Measurements from ENCODE around the gene STMP1.

The STMP1 gene

GRCh38 chr7:135715673-135716072 is 53.4 kb downstream of the STMP1 start:
- Mint-ChIP-seq H3K27me3 (peaks cover 16% of the 10 kb centered on the region), H3K4me3 (no peak overlapping the region), H3K9me3 (no peaks in the 10 kb centered on the region), H3K4me1 (ENCODE audit: low read depth) (peaks cover 3% of the 10 kb centered on the region), H3K27ac (no peak overlapping the region), H3K36me3 (ENCODE audit: low read depth) (no peaks in the 10 kb centered on the region)
- DNase-seq, result no peak

GRCh38 chr7:135716677-135717238 is 54.4 kb downstream of the STMP1 start:
- Mint-ChIP-seq H3K9me3 (no peaks in the 10 kb centered on the region), H3K36me3 (ENCODE audit: low read depth) (no peaks in the 10 kb centered on the region), H3K27ac (no peak overlapping the region), H3K27me3 (peaks cover 27% of the 10 kb centered on the region), H3K4me3 (no peak overlapping the region), H3K4me1 (ENCODE audit: low read depth) (no peaks in the 10 kb centered on the region)
- no peak for DNase-seq

GRCh38 chr7:135717693-135718092 is 55.4 kb downstream of the STMP1 start:
- Mint-ChIP-seq H3K27me3 (peaks cover 27% of the 10 kb centered on the region), H3K36me3 (ENCODE audit: low read depth) (no peaks in the 10 kb centered on the region), H3K4me1 (ENCODE audit: low read depth) (no peaks in the 10 kb centered on the region), H3K9me3 (no peaks in the 10 kb centered on the region), H3K27ac (no peak overlapping the region), H3K4me3 (no peak overlapping the region)
- DNase-seq, result no peak

DNA sequence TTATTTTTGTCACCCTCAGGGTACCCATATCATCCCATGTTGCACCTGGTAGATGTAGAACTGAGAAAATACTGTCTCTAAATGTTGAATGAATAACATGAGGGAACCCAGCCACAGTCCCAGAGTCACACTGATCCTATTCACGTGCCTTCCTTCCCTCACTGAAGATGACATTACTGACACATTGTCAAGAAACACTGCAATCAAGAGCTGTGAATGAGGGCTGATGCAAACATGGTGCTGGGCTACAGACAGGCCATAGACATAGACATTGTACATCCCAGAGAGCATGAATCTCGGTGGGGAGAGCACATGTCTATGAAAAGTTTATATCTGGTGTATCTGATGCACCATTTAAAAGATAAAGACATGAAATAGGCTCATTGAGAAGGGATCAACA is 55.9 kb downstream of the STMP1 start:
- no peak for DNase-seq
- no peaks in the 10 kb centered on the region for H3K9me3 Mint-ChIP-seq
- no peak overlapping the region for H3K27ac Mint-ChIP-seq
- H3K36me3 Mint-ChIP-seq (ENCODE audit: low read depth), result no peaks in the 10 kb centered on the region
- H3K27me3 Mint-ChIP-seq, result peaks cover 27% of the 10 kb centered on the region
- H3K4me3 Mint-ChIP-seq, result no peak overlapping the region
- no peaks in the 10 kb centered on the region for H3K4me1 Mint-ChIP-seq (ENCODE audit: low read depth)

GRCh38 chr7:135718794-135719437 is 56.6 kb downstream of the STMP1 start:
- DNase-seq, result no peak
- H3K27me3 Mint-ChIP-seq, result peaks cover 28% of the 10 kb centered on the region
- no peaks in the 10 kb centered on the region for H3K36me3 Mint-ChIP-seq (ENCODE audit: low read depth)
- no peaks in the 10 kb centered on the region for H3K4me1 Mint-ChIP-seq (ENCODE audit: low read depth)
- no peak overlapping the region for H3K4me3 Mint-ChIP-seq
- H3K9me3 Mint-ChIP-seq, result no peaks in the 10 kb centered on the region
- no peak overlapping the region for H3K27ac Mint-ChIP-seq

- H3K27me3 Mint-ChIP-seq, result peaks cover 30% of the 10 kb centered on the region
Observed at GRCh38 chr7:135719688-135720087, 57.4 kb downstream of the STMP1 start.

DNA sequence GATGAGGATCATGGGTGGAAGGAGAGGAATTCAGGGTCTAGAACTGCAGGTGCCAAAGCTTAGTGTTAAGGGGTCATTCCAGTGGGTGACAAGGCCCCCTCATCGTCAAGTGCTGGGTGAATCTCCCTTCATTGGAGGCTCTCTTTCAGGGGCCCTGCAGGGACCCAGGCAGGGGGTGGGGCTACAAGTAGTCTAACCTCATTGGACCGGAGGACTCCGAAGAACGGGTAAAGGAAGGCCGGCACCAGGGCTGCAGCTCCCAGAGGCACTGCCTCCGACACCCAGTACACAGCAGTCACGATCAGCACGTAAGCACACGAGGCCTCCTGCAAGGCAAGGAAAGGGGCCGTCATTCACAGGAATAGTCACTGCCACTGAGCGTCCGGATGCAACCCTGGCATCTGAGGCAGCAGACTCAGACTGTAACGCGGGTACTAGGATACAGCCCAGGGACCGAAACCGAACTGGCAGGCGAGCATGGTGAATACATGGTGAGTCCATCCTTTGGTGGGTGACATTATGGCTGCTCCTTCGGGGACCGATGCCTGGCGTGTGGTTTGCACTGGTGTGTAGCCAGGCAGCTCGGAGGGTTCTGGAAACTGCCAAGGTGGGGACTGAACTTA is 59.0 kb downstream of the STMP1 start:
- H3K27ac Mint-ChIP-seq, result no peak overlapping the region
- peaks cover 34% of the 10 kb centered on the region for H3K27me3 Mint-ChIP-seq
- no peaks in the 10 kb centered on the region for H3K4me1 Mint-ChIP-seq (ENCODE audit: low read depth)
- no peak overlapping the region for H3K4me3 Mint-ChIP-seq
- no peaks in the 10 kb centered on the region for H3K9me3 Mint-ChIP-seq
- H3K36me3 Mint-ChIP-seq (ENCODE audit: low read depth), result no peaks in the 10 kb centered on the region
- no peak for DNase-seq

More at GRCh38 chr7:135719688-135720087, 57.4 kb downstream of the STMP1 start:
- H3K4me3 Mint-ChIP-seq, result no peak overlapping the region
- H3K27ac Mint-ChIP-seq, result no peak overlapping the region
- no peaks in the 10 kb centered on the region for H3K36me3 Mint-ChIP-seq (ENCODE audit: low read depth)
- no peaks in the 10 kb centered on the region for H3K4me1 Mint-ChIP-seq (ENCODE audit: low read depth)
- H3K9me3 Mint-ChIP-seq, result no peaks in the 10 kb centered on the region
- DNase-seq, result no peak

DNA sequence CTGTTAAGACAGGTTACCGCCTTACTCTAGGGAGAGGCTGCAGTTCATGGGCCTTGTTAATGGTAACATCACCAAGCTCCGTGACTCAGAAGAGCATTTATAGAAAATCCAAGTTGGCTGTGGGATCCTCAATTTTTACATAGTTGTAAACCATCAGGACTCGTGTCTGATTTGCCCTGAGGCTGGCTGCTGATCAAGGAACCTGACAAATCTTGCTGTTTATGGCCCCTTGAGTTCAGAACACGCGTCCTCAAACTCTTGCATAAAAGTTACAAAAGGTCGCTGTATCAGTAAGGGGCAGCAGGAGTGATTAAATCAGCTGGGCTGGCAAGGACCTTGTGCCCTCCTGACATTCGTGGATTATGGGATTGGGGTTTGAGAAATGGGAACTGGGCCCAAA is 61.1 kb downstream of the STMP1 start:
- no peaks in the 10 kb centered on the region for H3K9me3 Mint-ChIP-seq
- no peaks in the 10 kb centered on the region for H3K4me1 Mint-ChIP-seq (ENCODE audit: low read depth)
- DNase-seq, result no peak
- H3K4me3 Mint-ChIP-seq, result no peak overlapping the region
- H3K27me3 Mint-ChIP-seq, result peaks cover 28% of the 10 kb centered on the region
- H3K27ac Mint-ChIP-seq, result no peak overlapping the region
- H3K36me3 Mint-ChIP-seq (ENCODE audit: low read depth), result no peaks in the 10 kb centered on the region
